ENCODE measurements around the gene TBX4.

DNA sequence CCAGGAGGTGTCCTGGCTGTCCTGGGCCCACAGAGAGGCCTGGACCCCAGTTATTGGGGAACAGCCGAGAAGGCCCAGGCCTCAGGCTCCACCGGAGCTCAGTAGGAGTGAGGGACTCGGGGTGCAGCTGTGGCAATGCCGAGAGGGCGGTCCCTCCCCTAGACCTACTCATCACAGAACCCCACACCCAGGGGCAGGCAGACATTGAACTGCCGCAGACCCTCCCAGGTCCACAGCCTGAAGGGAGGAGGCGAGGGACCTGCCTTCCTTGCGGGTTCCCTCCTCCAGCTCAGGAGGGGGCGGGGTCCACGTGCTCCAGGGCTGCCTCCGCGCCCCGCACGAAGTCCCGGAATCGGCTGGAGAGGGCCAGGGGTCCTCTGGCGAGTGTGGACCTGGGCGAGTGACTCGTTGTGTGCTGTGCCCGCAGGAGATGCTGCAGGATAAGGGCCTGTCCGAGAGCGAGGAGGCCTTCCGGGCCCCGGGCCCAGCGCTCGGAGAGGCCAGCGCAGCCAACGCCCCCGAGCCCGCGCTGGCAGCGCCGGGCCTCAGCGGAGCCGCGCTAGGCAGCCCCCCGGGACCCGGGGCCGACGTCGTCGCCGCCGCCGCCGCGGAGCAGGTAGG is 3.9 kb downstream of the TBX4 start:
- TF ChIP-seq CTCF (IDR thresholded peaks at IDR 0.05 in 4 of 5, conservative IDR thresholded peaks at IDR 0.05 in 1 of 5) (no peak), POLR2A (IDR thresholded peaks at IDR 0.05) (no peak)

All from gastrocnemius medialis (tissue), 4 donors.